HUDEP-2 (cell line): ENCODE results near the gene ARL11.
A peak's percentile ranks its signal among the peaks of the same experiment; 100 is the strongest.
"Not testable (repeated sequence)": the region's sequence is repeated elsewhere in the genome, so short reads cannot be mapped to it uniquely, and the experiment has no call there.

ENCODE experiments used
- DNase-seq, 76 experiments: peaks; one replicate each; lab custom pipeline; 2025; ENCODE audit not compliant: unreplicated experiment in 76 of 76; lab: John Stamatoyannopoulos, UW

The ARL11 gene

DNA sequence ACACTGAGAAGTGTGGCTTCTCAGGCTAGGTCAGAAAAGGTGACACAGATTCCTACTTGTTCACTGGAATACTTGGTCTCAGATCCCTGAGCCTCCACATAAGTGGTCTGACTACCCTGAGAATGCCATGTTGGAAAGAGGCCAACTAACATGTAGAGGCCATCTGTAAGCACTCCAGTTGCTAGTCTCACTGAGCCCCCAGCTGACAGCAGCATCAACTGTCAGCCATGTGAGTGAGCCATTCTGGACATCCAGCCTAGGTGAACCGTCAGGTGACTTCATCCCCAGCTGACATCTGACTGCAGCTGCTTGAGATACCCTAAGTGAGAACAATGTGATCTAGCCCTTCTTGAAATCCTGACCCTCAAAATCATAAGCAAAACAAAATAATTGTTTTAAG, 18.1 kb upstream of the ARL11 start:
- no peak for DNase-seq

DNA sequence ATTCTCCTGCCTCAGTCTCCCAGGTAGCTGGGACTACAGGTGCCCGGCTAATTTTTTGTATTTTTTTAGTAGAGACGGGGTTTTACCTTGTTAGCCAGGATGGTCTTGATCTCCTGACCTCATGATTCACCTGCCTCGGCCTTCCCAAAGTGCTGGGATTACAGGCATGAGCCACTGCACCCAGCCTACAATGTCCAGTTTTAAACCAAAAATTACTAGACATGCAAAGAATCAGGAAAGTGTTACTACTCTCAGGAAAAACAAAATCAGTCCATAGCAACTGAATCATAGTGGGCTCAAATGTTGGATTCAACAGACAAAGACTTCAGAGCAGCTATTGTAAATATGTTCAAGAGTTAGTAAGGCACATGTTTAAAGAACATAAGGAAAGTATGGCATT, 16.3 kb upstream of the ARL11 start:
- DNase-seq, result not testable (repeated sequence)

DNA sequence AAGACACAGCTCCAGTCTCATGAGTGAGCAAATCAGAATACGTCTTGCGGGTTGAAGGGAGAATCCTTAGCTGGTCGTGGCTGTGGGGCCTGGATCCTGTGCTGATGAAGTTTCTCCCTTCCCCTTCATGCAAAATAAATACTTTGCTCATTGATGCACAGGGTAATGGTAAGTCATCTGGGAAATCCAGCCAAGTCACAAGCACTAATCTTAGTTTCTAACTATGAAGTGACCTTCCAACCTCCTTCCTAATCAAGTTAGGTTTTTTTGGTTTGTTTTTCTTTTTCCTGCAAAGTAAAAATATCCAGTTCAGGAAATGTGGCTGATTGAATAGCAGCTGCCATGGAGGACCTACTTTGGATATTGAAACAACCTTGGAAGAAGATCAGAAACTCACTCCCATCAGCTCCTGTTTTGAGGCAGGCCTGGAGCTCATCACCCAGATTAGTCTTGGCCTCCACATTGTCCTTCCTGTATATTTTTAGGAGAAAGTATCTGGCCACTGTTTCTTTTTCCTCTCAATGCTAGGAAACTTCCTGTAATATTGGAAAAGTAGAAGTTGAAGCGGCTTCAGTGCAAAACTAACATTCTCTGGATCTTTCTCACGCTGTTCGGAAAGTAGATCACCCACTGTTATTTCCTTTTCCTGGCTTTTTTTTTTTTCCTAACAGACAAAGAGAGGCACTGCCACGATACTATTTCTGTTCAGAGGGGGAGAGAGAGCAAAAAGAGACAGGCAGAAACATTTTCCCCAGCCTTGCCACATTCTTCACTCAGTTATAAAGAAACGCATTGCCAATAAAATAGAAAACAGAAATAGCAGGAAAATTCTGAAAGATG, 12.3 kb upstream of the ARL11 start:
- DNase-seq, result no peak

DNA sequence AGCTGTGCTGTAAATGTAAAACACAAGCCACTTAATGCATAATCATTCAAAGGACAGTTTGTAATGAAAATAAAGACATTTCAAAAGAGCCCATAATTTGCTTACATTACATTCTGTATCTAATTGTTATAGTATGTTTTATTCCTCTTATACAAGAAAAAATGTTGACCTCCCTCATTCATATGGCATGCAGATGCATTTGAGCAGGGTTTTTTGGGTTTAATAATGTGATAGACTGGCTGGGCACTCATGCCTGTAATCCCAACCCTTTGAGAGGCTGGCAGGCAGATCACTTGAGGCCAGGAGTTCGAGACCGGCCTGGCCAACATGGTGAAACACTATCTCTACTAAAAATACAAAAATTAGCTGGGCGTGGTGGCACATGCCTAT, 11.6 kb upstream of the ARL11 start:
- no peak for DNase-seq

DNA sequence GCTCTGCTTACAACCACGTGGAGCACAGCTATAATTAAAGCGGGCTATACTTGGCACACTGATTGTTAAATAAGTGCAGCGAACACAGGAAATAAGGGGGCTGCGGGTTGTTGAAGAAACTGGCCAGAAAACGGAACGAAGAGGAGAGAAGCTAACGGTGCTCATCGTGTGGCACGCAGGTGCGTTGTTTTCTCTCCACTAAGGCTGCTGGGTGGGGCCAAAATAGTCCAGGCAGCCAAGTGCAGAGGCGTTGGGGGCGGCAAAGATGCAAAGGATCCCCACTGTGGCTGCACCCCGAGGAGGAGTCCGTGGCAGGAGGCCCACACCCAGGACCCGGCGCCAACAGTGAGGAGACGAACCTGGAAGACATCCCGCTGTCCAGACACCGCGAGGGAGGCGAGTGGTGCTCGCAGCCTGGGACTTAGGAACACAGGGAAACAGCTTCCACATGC, 8.1 kb upstream of the ARL11 start:
- no peak for DNase-seq

DNA sequence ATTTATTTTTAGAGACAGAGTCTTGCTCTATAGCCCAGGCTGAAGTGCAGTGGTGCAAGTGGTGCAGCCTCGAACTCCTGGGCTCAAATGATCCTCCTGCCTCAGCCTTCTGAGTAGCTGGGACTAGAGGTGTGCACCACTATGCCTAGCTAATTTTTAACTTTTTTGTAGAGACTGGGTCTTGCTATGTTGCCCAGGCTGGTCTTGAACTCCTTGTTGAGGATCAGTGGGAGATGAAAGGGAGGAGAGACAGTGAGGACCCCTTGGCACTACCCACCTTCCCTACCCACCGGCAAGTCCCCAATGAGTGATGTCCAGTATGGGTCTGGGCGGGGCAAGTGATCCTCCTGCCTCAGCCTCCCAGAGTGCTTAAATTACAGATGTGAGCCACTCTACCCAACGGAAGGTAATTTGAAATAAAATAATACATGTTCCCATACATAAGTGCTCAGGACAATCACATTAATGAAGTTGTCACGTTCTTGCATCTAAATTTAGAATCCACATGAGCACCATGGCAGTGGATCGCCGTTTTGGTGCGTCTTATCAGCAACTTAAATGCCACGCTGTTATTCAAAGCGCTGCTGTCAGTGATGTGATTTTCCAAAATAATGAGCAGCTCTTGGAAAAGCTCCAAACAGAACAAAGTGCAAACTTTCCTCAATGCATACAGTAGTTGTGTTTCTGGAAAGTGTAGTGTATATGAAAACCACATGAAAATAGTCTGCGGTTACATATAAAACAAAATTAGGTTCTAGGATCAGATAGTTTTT, 5.9 kb upstream of the ARL11 start:
- peak in 1 of 76 experiments; percentile 42 for DNase-seq

DNA sequence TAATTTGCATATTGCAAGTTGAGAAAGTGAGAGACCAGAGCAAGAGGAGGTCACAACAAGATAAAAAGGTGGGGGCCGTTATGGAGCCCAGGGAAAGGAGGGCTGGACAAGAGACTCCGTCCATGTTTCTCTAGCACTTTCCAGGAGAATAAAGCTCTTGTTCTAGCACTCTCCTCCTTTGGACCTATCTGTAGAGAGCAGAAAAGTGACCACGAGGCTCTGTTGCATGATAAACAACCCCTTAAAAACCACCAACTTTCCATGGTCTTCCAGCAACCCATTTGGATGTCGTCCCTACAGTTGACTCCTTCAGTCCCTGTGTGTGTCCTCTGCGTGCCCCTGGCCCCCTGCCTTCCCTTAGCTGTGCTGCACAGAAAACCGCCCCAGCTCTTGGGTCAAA, 4.1 kb upstream of the ARL11 start:
- no peak for DNase-seq

DNA sequence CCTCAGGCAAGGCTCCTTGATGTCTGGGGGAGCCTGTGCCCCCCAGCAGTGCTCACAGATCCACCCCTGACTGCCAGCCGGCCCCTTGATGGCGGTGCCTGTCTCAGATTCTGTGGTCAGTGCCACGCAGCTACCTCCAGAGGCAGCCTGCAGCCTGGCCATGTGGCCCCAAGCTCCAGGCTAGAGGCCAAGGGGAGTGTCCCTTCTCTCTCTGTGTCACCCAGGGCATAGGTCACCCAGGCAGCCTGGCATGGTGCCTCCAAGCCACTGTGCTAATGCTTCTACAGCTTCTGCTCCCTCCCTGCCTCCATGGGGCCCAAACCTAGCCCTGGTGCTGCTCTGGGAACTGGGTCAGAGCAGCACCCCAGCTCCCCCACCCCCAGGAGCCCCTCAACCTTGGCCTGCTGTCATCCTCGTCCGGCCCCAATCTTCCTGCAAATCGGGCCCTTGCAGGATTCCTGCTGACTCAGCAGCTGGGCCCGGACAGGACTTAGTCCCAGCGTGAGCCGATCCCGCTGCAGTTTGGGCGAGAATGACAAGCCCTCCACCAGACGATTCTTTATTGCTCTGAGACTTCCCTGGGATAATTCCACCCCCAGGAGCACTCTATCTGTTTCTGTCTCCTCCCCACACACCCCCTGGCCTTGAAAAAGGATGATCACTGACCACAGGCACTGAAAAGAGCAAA, 2.8 kb upstream of the ARL11 start:
- peak in 57 of 76 experiments; percentile 2 to 73 (median 46) for DNase-seq

DNA sequence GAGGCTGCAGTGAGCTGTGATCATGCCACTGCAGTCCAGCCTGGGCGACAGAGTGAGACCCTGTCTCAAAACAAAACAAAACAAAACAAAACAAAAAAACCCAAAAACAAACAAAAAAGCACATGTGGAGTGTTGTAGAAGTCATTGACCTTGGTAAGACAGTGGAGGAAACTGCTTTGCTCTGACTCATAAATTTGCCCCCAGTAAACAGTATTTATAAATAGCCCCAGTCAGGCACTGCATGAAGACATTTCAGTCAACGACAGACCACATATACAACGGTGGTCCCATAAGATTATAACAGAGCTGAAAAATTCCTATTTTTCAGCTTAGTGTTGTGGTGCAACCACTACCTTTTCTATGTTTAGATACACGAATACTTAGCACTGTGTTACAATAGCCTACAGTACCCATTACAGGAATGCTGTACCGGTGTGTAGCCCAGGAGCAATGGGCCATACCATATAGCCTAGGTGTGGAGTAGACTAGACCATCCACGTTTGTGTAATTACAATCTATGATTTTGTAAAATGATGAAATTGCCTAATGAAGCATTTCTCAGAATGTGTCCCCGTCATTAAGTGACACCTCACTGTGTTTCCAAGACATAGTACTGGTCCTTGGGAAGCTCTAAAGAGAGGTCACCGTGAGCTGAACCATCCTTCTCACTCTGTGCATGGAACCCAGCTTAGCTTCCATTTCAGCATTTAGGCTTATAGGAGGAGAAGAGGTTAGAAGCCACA, 1.1 kb downstream of the ARL11 start:
- DNase-seq, result no peak

DNA sequence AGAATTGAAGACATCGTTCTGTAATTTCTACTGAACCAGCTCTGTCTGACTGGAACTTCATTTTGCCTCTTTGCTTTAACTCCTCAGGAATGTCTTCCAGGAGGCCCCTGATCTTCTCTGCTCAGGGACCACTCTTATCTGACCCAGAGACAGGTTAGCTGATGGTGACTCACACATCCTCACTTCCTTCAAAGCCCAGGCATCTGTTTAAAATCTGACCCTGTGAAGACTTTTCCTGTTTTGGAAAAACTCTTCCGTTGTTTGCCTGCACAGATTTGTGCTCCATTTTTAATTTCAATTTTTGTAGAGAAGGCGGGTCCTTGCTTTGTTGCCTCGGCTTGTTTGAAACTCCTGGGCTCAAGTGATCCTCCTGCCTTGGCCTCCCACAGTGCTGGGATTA, 1.6 kb downstream of the ARL11 start:
- no peak for DNase-seq

DNA sequence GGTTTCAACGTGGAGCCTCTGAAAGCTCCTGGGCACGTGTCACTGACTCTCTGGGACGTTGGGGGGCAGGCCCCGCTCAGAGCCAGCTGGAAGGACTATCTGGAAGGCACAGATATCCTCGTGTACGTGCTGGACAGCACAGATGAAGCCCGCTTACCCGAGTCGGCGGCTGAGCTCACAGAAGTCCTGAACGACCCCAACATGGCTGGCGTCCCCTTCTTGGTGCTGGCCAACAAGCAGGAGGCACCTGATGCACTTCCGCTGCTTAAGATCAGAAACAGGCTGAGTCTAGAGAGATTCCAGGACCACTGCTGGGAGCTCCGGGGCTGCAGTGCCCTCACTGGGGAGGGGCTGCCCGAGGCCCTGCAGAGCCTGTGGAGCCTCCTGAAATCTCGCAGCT, 2.3 kb downstream of the ARL11 start:
- DNase-seq, result no peak

DNA sequence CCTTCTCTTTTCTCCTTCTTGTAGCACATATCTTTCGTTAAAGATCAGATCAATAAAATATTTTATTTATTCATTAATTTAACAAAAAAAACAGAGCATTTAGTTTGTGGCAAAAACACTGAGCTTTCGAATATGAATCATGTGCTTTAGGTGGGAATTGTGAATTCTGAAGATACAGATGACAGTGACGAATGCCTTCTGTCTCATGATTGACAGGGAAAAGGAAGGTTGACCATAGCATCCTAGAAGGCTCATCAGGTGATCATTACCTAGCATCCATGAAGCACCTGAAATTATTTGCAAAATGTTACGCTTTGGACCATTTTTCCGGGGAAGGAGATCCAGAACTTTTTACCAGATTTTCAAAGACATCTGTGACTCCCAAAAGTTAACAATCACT, 3.8 kb downstream of the ARL11 start:
- DNase-seq, result no peak

DNA sequence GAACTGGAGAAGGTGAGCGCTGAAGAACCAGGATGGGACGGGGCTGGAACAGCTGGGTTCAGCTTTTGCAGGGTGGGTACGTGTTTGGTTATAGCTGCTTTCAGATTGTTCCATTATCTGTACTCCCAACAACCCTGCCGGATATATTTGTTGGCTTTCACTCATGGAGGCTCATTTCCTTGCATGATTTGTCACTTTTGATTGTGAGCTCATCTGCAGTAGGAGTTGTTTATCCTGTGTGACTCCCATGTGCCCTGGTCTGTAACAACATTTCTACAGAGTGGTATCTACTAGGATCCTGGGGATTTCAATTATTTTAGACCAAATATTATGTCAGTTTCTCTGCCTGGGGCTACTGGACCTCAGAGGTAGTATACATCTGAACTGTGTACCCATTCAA, 5.4 kb downstream of the ARL11 start:
- DNase-seq, result no peak

DNA sequence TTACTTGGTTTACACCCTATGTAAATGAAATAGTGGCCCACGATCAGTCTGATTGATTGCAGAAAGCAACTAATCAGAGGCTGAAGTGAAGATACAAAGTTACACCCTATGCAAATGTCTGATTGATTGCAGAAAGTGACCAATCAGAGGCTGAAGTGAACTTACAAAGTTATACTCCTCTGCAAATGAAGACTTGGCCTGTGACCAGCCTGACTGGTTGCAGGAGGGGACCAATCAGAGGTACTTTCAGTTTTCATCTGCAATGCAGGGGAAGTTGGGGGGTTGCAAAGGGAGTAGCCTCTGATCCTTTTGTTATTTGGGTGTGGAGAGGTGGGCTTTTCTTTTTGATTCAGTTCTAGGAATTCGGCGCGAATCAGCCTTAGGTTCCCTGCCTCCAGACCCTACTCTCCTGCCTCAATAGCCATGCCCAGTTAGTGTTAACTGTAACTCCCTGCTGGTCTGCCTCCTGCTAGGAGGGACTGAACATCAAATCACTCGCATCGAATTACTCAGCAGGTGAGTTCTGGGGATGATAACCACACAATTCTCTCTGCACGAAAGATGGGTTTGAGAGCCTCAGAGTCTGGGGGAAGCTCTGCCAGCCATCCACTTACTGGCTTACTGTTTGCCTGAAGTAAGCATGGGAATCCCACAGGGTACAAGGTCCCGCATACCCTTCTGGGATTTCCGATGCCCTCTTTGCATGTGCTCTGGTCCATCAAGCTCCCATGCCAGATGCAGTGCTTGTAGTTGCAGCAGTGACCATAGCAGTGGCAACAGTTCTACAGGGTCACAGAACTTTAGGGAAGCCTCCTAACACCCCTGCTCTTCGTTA, 7.5 kb downstream of the ARL11 start:
- no peak for DNase-seq

DNA sequence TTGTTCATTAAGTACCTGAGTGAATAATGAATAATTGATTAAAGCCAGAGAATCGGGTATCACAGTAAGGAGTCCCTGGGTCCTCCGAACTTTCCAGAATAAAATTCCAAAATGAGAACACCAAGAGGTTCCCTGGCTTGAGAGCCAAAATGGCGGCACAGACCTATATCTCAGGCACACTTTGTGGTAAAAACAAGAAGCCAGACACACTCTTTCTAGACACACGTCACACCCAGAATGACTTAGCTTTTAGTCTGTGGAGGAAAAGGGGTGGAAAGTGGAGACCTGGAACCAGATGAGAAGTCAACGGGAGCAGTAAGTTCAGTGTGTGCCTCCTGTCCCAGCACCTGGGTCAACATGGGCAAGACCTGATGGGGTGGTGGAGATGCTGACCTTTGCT, 8.4 kb downstream of the ARL11 start:
- DNase-seq, result no peak

DNA sequence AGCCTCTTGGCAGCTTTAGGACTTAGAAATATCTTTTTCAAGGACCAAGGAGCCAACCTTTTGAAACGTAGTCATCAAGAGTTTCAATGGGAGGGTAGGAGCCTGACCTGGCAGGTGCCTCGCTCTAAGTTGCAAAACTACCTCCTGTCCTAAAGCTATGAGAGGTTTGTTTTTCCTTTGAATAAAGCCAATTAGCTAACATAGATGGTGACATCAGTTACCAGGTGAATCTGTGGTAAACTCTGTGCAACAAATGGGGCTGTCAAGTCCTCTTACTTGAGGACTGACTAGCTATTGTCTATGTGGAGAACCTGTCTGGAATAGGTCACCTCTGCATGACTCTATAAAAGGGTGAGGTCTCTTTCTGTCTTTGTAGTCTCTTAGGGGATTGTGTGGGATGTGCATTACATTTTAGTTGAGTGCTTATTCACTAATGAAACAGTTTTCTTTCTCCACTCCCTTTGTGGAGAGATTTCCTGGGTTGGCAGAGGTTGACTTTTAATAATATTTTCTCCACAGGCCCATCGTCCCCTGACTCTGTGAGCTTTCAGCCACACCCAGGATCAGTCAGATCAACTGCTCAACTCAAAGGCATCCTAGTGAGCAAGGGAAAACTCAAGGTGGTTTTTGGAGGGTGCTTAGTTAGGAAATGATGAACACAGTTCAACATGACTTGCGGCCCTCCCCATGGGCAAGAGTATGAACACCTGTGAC, 9.9 kb downstream of the ARL11 start:
- no peak for DNase-seq

DNA sequence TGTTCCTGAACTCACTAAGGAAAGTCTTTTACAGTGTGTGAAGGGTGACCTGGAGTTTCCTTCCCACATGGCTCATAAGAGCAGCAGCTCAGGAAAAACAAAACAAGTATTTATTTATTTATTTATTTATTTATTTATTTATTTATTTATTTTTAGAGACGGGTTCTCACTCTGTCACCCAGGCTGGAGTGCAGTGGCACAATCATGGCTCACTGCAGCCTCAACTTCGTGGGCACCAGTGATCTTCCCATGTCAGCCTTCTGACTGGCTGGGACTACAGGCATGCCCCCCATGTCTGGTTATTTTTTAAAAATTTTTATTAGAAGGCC, 10.4 kb downstream of the ARL11 start:
- DNase-seq, result no peak

DNA sequence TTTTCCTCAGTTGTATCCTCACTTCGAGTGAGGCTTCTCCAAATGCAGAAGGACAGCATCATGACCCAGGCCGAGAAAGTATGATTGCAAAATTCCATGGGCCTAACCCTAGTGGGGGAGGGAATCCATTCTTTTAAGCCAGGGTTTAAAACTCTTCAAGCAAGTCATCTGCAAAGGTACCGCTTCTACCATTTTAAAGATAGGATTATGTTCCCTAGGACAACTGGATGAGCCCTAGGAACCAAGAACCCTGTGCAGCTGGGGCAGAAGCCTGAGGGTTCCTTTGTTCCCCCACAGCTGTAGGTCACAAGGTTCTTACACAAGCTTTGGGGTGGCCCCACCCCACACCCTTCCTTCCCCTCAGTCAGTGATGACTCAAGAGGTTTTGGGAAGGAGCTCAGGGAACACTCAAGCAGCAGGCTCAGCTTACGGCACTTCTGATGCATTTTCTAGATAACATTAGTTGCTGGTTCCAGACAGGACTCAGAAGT, 13.5 kb downstream of the ARL11 start:
- peak in 1 of 76 experiments; percentile 7 for DNase-seq

DNA sequence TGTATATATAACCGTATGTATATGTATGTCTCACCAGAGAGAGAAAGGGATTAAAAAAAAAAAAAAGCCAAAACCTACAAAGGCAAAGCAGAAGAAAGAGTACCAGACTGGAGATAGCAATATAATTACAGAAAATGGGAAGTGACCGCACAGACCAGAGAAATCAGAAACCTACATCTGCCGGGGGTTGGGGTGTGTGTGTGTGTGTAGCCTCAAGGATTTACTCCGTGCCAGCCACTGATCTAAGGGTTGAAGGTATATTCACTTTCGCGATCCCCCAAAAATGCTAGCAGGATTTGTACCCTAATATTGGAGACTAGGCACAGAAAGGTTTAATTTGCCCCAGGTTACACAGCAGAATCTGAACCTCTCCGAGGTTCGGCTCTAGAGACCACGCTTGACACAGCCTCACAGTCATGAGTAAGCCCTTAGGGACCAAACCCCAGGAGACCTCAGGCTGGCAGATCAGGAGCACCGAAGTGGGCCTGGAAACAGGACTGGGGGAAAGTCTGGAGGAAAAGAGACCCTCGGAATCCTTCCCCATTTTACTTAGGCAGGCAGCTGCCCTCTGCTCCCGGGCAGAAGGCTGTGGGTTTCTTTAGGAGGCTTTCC, 14.8 kb downstream of the ARL11 start:
- DNase-seq, result peak in 8 of 76 experiments; percentile 4 to 27 (median 16)
